Stimulated activated CD8-positive, alpha-beta memory T cell treated with anti-CD3 and anti-CD28 coated beads, Interleukin-2, amount 100 ng/mL, for 1 hour (primary cell): ENCODE data around the gene PLBD2.
"Not testable (repeated sequence)": the region's sequence is repeated elsewhere in the genome, so short reads cannot be mapped to it uniquely, and the experiment has no call there.

ENCODE experiments used
- DNase-seq, 2 donors: peaks; one replicate each; pipeline ENCODE4 v3.0.0-alpha.2; 2020; ENCODE audit warnings: low read depth in 2 of 2

Gene PLBD2

DNA sequence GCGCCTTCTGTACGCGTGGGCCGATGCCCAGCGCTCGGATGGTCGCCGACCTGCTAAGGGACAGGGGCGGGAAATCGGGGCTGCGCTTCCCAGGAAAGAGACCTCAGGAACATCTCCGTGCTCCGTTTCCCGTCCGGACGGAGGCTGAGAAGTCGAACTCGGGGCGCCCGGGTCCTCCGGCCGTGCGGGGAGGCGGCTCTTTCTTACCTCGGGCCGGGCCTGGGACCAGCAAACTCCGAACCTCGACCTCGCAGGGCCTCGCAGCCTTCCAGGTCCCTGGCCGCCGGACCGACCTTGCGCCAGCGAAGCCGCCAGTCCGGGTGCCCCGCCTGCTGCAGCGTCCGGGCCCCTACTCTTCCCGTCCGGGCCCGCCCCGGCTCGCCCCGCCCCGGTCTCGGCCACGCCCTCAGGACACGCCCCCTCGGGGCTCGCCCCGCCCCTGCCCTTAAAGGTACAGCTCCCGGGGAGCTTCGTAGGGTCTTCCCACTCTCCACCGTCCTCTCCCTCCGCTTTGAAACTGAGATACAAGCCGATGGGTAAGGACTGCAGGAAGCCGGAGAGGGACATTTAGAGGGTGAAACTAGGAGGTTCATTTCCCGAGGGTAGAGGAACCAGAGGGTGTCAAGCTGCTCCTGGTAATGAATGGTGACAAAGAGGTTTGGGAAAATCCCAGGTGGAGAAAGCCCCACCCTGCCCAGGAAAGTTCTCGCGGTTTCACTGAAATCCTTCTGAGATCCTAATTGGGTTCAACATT is 23.4 kb upstream of the PLBD2 start, which contains the start of gene SLC8B1:
SLC8B1 (minus strand) TSS at position 324 of the 754 bp plus-strand sequence. CDS start 2,231 bp downstream, outside the sequence.
- DNase-seq, result peak; percentile 80 to 84

DNA sequence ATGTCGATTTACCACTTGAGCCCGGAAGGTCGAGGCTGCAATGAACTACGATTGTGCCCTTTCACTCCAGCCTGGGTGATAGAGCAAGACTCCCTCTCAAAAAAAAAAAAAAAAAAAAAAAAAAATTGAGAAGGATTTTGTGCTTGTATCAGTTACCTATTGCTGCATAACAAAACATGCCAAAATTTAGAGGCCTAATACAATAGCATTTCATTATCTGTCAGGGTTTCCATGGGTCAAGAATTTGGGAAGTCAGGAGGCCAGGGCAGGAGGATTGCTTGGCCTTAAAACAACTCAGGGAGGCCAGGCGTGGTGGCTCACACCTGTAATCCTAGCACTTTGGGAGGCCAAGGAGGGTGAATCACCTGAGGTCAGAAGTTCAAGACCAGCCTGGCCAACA is 18.8 kb upstream of the PLBD2 start:
- no peak for DNase-seq

DNA sequence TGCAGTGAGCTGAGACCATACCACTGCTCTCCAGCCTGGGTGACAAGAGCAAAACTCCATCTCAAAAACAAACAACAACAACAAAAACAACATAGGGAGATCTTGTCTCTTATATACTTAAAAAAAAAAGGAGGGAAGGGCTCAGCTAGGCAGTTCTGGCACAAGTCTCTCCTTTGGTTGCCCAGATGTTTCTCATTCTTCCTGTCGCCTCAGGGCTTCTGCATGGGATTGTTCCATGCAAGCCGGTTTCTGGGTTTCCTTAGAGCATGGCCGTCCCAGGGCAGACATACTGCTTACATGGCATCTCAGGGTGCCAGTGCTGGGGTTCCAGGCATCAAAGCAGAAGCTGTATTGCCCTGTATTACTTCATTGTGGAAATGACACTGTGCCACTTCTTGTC is 18.3 kb upstream of the PLBD2 start:
- no peak for DNase-seq

DNA sequence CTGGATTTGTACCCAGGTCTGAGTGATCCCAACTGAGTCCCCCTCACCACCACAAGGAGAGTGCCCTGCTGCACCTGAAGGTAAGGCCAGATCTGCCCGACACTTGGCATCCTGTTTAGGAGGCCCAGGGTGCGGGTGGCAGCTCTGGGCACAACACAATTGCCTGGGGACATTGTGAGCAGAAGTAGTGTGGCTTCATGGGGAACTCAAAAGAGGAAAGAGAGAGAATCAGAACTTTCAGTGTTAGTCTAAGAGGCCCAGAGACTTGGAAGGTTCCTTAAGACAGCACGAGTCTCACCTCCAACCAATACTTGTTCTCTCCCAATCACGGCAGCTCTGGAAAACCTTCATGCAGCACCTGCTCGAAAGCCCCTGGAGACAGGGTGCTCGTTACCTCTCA is 16.9 kb upstream of the PLBD2 start:
- no peak for DNase-seq

DNA sequence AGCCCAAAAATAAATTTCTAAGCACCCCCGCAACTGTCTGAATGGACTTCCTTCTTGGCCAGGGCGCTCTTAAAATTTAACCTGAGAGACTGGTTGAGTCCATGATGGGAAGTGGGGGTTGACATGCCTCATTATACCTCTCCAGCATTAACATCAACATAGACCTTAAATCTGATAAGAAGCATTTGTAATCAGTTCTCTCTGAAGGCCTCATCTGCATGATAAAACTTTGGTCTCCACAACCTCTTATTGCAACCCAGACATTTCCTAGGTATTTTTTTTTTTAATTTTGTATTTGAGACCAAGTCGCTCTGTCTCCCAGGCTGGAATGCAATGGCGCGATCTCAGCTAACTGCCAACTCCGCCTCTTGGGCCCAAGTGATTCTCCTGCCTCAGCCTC is 13.1 kb upstream of the PLBD2 start:
- no peak for DNase-seq

DNA sequence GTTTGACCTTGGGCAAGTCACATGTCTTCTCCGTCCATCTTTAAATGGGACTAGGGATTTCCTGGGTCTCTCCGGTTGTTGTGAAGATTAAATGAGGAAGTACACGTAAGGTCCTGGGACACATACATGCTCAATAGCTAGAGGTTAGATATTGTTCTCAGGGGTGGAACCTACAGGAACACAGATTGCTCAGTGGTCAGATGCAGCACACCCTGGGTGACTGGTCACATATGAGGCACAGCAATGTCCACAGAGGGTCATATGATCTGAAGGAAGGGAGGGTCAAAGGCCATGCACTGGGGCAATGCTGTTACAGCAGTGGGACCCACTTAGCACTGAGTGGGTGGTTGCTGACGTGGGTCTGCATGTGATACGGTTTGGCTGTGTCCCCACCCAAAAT is 12.0 kb upstream of the PLBD2 start:
- DNase-seq, result no peak

DNA sequence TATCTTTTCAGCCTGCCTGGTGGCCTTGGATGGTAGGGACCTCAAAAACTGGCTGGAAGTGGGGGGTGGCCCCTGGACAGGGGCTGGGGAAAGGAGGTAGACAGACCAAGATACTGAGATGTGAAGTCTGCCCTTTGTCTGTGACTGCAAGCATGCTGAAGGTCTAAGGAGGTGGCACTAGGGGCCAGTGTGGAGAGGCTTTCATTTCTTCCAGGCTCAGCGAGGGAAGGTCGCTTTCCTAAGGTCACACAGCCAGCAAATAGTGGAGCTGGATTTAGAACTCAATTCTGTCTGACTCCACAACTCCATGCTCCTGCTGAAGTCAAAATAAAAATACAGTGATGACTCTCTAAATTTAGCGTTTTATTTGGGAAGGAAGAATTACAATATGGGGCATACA is 11.3 kb upstream of the PLBD2 start:
- DNase-seq, result no peak

DNA sequence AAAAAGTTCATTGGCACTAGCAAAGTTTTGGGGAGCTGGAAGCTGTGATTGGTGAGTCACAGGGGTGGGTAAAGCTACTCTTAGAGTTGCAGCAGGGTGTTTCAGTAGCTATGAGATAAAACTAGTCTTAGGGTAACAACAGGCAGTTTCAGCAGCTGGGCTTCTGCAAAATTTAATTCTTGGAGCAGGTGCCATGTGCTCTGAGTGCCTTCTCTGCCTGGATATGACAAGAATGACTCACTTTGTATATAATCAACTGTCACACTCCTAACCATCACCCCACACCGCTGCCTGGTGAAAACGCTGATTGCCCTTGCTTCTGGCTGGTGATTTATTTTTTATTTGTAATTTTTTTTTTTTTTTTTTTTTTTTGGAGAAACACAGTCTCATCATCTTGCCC is 10.5 kb upstream of the PLBD2 start:
- DNase-seq, result no peak

DNA sequence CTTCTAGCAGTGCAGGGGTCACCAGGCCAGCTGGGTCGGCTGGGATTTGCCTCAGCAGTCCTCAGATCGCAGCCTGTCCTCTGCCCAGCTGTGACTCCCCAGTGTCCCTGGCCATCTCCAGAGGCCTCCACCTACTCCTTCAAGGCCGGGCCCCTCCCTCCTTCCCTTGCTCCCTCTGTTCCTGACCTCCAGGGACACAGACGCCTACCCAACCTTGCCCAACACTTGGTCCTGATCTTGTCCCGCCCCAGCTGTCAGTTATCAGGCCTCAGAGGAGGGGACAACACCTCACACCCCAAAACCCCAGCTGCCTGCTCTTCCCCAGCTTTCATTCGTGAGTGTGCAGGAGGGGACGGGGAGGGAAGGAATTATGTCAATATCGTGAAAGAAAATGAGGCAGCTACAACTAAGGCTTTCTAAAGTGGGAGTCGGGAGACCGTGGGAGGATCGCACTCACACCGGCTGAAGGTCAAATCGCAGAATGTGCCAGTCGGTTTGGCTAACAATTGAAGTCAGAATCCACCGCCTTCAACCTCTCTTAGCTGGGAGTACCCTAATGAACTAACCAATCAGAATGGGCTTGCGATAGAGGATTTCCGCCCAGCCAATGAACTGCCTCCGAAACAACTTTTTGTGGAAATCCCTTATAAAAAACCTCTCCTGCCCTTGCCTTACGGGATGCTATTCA is 9.4 kb upstream of the PLBD2 start:
- DNase-seq, result no peak

DNA sequence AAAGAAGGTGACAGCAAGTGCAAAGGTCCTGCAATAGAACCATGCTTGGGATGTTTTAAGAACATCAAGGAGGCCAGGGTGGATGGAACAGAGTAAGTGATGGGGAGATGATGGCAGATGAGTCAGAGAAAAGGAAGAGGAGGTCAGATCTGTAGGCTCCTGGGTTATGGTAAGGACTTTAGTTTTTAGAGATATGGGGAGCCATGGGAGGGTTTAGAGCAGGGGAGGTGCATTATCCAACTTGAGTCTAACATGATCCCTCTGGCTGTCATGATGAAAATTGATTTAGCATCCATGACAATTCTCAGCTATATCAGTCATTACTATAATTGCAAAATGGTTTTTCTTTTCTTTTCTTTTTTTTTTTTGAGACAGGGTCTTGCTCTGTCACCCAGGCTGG is 7.3 kb upstream of the PLBD2 start:
- DNase-seq, result no peak

DNA sequence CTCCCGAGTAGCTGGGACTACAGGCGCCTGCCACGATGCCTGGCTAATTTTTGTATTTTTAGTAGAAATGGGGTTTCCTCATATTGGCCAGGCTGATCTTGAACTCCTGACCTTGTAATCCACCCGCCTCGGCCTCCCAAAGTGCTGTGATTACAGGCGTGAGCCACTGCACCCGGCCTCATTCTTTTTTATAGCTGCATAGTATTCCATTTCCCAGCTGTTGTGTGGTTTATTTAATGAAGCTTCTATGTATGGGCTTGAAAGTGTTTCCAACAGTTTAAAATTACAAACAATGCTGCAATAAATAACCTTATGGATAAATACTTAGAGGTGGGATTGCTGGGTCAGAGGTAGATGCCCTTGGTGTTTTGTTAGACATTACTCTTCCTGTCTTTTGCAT is 4.2 kb upstream of the PLBD2 start:
- not testable (repeated sequence) for DNase-seq

DNA sequence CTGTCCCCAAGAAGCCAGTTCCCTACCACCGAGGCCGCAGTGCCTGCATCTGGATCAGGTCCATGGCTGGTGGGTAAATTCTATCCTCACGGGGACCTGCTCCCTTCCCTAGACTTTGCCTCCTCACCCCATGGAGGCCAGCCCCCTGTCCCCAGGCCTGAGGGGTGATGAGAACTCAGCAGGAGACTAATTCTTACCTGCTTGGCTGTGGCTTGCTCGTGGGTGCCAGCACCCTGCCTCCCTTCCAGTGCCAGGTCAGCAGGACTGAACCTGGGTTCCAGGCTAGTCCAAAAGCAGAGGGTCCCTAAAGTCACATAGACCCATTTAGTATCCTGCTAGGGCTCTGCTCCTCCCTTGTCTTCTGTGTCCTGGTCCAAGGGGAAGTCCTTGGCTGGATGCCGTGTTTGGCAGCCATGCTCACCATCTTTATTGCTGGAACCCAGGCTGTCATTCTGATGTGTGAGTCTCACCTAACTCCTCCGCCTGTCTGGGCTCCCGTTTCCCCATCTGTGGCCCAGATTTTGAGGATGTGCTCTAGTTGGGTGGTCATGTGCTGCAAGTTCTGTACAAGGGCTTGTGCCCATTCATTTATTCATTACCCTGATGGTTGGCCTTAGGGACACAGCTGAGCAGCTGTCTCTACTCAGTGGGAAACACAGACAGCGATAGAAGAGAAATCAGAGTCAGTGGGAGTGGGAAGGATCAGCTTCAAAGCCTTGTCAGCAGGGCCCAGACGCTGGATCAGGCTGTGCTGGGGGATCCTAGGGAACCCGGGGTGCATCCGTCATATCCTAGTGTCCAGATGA is 949 bp downstream of the PLBD2 start:
- no peak for DNase-seq

DNA sequence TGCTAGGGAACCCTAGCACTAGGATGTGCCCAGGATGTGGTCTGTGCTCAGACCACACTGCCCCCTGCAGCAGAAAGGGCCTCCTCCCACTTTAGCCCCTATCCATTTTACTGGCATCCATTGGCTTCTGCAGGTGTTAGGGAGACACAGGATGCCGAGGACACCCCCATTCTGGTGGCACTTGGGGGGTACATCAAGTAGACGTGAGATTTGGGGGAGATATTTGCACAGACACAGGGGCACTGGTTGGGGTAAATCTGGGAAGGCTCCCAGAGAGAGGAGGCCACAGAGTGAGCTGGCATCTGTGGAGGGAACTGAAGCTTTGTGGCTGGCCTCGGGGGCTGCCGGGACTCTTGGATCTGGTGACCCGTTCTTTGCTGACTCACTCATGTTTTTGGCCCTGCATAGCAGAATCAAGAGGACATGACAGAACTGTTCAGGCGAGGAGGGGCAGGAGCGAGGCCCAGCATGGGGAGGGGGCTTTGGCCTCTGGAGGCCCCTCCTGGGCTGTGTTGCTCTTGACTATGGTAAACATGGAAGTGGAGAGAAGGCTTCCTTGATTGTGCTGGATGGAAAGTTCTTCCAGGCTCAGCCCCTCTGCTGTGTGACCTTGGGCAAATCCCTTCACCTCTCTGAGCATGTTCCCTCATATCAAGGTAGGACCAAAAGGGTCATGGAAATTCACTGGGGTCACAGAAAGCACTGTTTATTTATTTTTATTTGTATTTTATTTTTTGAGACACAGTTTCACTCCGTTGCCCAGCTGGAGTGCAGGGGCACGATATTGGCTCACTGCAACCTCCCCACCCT is 1.8 kb downstream of the PLBD2 start:
- DNase-seq, result no peak

DNA sequence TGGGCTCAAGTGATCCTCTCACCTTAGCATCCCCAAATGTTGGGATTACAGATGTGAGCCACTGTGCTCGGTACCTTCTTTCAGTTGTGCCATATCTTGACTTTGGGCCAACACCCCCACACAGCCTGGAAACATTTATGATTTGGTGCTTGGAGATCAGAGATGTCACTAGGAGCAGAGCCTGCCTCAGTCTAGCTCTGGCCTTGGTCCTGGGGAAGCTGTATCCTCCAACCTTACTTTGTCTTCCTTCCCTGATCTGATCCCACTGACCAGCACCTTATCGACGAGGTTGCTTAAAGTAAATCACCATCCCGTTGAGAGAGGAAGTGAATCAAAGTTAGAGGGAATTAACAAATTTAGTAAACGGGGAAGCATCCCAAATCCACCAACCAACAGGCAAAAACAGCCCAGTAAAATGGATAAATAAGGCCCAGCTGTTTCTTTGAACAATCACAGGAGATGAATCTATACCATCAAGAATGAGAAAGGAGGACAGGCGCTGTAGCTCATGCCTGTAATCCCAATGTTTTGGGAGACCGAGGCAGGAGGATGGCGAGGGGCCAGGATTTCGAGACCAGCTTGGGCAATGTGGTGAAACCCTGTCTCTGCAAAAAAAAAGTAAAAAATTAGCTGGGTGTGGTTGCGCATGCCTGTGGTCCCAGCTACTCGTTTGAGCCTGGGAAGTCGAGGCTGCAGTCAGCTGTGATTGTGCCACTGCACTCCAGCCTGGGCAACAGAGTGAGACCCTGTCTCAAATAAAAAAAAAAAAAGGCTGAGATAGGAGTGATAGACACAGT is 3.4 kb downstream of the PLBD2 start:
- DNase-seq, result no peak

DNA sequence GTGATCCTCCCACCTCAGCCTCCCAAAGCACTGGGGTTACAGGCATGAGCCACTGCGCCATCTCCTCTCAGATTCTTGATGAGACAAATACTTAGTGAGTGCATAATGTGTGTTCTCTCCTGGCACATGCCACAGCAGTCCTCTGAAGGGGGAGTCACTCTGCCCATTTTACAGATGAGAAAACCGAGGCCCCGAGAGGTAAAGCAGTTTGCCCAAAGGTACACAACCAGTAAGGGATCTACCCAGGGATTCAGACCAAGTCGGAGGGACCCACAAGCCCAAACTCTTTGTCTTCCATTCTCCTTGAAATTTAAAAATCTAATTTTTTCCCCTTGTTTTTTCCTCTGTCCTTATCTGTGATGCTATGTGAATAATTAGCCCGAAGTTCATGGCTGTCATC is 6.3 kb downstream of the PLBD2 start:
- no peak for DNase-seq

DNA sequence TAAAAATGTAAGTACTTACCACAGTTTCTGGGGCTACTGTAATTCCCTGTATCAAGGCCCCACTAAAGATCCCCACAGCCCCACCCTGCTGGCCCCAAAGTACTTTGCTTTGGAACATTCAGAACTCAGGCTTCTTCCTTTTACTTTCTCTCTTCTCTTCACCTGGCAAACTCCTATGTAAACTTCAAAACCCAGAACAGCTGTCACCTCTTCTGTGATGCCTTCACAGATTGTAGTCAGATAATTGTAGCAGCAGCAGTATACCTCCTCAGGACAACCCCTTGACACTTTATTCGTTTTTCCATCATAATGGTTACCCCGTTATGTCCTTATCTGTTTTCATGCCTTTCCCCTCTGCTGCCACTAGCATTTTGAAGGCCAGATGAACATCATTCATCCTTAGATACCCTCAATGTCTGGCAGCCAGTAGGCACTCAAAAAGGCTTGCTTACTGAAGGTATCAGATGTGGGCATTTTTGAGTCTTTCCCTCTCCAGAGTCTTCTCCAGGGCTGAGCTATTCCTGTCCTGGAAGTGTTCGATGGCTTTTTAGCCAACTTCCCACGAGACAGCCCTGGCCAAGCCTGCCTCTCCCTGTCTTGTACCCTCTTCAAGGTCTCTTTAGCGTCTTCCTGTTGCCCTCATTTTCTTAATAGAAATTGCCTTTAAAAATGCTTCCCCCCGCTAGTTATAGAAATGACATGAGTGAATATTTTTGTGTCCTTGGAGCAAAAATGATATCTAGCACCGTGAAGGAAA is 7.4 kb downstream of the PLBD2 start:
- no peak for DNase-seq

DNA sequence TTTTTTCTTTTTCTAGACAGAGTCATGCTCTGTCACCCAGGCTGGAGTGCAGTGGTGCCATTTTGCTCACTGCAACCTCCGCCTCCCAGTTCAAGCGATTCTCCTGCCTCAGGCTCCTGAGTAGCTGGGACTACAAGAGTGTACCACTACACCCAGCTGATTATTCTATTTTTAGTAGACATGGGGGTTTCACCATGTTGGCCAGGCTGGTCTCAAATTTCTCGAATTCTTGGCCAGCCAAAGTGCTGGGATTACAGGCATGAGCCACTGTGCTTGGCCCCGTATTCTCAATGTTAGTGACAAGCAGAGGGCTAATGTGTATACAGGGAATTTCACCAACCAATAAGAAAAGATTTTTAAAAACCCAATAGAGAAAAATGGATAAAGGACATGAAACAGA is 8.4 kb downstream of the PLBD2 start:
- no peak for DNase-seq

DNA sequence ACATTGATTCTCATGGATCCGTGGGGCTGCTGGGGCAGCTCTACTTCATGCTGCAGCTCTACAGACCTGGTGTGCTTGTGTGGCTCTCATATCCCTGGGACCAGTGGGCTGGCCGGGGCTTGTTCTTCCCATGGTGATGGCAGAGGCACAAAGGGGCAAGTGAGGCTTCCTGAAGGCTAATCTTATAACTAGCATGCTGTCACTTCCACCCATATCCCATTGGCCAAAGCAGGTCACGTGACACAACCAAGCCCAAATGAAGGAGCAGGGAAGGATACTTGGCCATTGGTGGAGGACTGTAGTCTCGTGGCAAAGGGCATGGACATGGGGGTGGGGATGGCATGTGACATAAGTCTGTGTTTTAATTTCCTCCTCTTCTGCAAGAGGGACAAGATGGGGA is 9.9 kb downstream of the PLBD2 start:
- no peak for DNase-seq

DNA sequence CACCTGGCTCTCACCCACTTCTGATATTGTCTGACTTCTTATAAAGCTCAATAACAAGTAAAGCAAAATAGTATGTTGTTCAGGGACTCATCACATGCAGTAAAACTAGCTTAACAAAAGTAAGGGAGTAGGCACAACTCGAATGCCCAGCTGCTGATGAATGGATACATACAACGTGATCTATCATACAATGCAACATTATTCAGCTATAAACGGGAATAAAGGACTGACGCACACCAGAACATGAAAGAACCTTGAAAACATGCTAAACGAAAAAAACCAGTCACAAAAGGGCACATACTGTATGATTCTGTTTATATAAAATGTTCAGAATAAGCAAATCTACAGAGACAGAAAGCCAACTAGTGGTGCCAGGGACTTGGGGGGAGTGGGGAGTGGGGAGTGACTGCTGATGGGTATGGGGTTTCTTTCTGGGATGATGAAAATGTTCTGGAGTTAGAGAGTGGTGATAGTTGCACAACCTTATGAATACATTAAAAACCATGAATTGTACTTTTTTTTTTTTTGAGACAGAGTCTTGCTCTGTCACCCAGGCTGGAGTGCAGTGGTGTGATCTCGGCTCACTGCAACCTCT is 11.1 kb downstream of the PLBD2 start:
- no peak for DNase-seq
